ENCODE measurements around the gene ITGB6. TPM values are rescaled to one million over a fixed set of nuclear protein-coding genes. Genes with fewer than 3 reads are reported as not detected.
A peak's percentile ranks its signal among the peaks of the same experiment; 100 is the strongest.

Gene ITGB6
- total RNA-seq, 1 donor from 2014 or later = not detected

DNA sequence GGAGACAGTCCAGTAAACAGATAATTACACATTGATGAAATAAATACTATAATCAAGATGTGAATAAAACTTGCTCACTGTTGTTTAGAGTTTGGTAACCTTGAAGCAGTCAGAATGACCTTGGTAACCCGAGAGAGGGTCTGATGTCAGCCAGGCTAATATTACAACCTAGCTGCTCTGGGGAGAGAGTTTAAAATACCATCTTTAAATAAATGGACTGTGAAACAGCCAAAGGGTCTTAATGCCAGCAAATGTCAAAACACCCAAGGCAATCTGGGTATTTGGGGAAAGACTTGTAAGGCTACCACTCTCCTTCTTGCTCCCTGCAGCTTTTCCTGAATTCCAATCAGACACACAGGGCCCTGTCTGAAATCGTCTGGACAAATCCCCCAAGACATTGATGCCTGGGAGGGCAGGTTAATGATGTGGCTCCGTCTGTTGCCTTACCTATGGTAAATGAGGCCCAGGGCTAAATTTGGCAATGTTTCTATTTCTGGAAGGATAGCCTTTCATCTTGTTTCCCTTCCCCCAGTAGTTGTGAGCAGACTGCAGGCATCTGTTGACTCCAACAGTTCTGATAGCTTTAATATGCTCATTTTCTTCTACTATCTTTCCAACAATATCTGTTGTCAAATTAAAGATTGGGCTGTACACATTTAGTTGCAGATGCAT, 43.0 kb upstream of the ITGB6 start:
- no peaks in the 10 kb centered on the region for H3K9me3 ChIP-seq
- no peak overlapping the region for H3K4me3 ChIP-seq
- peak overlapping the region; percentile 79 to 88 for H3K27ac ChIP-seq
- no peaks in the 10 kb centered on the region for H3K27me3 ChIP-seq
- no peaks in the 10 kb centered on the region for H3K36me3 ChIP-seq
- peaks cover 6 to 23% of the 10 kb centered on the region in 2 donors for H3K4me1 ChIP-seq
- no peak for DNase-seq (ENCODE audit: low spot score in 2 of 2)
- intact Hi-C loops (cut with DNase I) = no loop called here
- TF ChIP-seq, protein P1, sequence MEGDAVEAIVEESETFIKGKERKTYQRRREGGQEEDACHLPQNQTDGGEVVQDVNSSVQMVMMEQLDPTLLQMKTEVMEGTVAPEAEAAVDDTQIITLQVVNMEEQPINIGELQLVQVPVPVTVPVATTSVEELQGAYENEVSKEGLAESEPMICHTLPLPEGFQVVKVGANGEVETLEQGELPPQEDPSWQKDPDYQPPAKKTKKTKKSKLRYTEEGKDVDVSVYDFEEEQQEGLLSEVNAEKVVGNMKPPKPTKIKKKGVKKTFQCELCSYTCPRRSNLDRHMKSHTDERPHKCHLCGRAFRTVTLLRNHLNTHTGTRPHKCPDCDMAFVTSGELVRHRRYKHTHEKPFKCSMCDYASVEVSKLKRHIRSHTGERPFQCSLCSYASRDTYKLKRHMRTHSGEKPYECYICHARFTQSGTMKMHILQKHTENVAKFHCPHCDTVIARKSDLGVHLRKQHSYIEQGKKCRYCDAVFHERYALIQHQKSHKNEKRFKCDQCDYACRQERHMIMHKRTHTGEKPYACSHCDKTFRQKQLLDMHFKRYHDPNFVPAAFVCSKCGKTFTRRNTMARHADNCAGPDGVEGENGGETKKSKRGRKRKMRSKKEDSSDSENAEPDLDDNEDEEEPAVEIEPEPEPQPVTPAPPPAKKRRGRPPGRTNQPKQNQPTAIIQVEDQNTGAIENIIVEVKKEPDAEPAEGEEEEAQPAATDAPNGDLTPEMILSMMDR (IDR thresholded peaks at IDR 0.05) = no peak

GRCh38 chr2:160241251-160242137, 41.4 kb upstream of the ITGB6 start:
- Histone ChIP-seq H3K4me3 (no peak overlapping the region), H3K27ac (peak overlapping the region; percentile 79 to 88), H3K4me1 (peaks cover 6 to 23% of the 10 kb centered on the region in 2 donors), H3K9me3 (no peaks in the 10 kb centered on the region), H3K36me3 (no peaks in the 10 kb centered on the region), H3K27me3 (no peaks in the 10 kb centered on the region)
- intact Hi-C loops (cut with DNase I) = loop anchor here (2.0 kb wide), 1 partner anchor 27 kb away; no protein-coding TSS in a partner anchor
- TF ChIP-seq, protein P1 (IDR thresholded peaks at IDR 0.05) = no peak
- DNase-seq (ENCODE audit: low spot score in 2 of 2) = peak; percentile 65 to 81

- no peak overlapping the region for H3K27ac ChIP-seq
- no peaks in the 10 kb centered on the region for H3K9me3 ChIP-seq
- peaks cover 6 to 23% of the 10 kb centered on the region in 2 donors for H3K4me1 ChIP-seq
- H3K4me3 ChIP-seq = no peak overlapping the region
- DNase-seq (ENCODE audit: low spot score in 2 of 2) = no peak
- intact Hi-C loops (cut with DNase I) = no loop called here
- TF ChIP-seq, protein P1 (IDR thresholded peaks at IDR 0.05) = no peak
- H3K36me3 ChIP-seq = no peaks in the 10 kb centered on the region
- H3K27me3 ChIP-seq = no peaks in the 10 kb centered on the region
Observed at GRCh38 chr2:160239436-160239835, 39.4 kb upstream of the ITGB6 start.

DNA sequence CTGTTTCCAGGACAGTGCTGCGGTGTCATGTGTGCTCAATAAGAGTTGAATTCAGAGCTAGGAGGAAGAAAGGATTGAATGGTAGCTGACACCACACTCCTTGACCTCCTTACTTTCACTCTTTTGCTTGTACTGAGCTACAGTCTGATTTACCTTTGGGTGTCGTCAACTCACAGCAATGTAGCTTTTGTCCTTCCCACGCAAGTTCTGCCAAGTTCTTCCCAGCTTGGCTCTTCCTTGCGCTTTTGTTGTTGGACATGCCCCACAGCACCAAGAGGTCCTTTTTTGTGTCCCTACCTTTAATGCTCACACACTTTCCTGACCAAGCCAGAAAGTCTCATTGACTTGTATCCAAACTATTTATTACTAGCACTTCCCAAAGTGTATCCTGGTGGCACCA, 38.3 kb upstream of the ITGB6 start:
- Histone ChIP-seq H3K27me3 (no peaks in the 10 kb centered on the region), H3K4me1 (peaks cover 6 to 19% of the 10 kb centered on the region in 2 donors), H3K36me3 (no peaks in the 10 kb centered on the region), H3K27ac (no peak overlapping the region), H3K4me3 (no peak overlapping the region), H3K9me3 (no peaks in the 10 kb centered on the region)
- intact Hi-C loops (cut with DNase I) = no loop called here
- TF ChIP-seq, protein P1 (IDR thresholded peaks at IDR 0.05) = no peak
- no peak for DNase-seq (ENCODE audit: low spot score in 2 of 2)

- Histone ChIP-seq H3K9me3 (no peaks in the 10 kb centered on the region), H3K4me1 (peaks cover 0 to 8% of the 10 kb centered on the region in 2 donors), H3K4me3 (no peak overlapping the region), H3K27ac (no peak overlapping the region), H3K27me3 (no peaks in the 10 kb centered on the region), H3K36me3 (no peaks in the 10 kb centered on the region)
- TF ChIP-seq, protein P1 (IDR thresholded peaks at IDR 0.05) = no peak
- no peak for DNase-seq (ENCODE audit: low spot score in 2 of 2)
- intact Hi-C loops (cut with DNase I) = no loop called here
Observed at GRCh38 chr2:160232905-160233475, 32.9 kb upstream of the ITGB6 start.
